GM13976 (cell line): Measurements from ENCODE around the gene DHDH.

ENCODE experiments used
- DNase-seq: peaks from one replicate; pipeline ENCODE4 v3.0.0; 2012; ENCODE audit warnings: low spot score
- CTCF ChIP-seq: IDR thresholded peaks from 2 replicates; pipeline ENCODE4 v1.5.1; 2012; ENCODE audit warnings: borderline replicate concordance, mild to moderate bottlenecking; ENCODE audit not compliant: insufficient read depth; ENCODE audit errors: extremely low read depth, missing control alignments, control extremely low read depth
- in situ Hi-C: fragments of 300-500 bp; cut with MboI; formaldehyde crosslinking; loops from one replicate; pipeline ENCODE4 v1.12.0; 2022; ENCODE audit warnings: low sequenced_read_pairs, mixed read lengths, inconsistent platforms; ENCODE audit not compliant: unreplicated experiment

Gene DHDH

GRCh38 chr19:48943081-48943480, 9.6 kb downstream of the DHDH start:
- TF ChIP-seq CTCF = no peak
- DNase-seq = no peak
- in situ Hi-C loops = no loop called here

GRCh38 chr19:48945415-48945814, 11.9 kb downstream of the DHDH start:
- TF ChIP-seq CTCF = no peak
- in situ Hi-C loops = no loop called here
- DNase-seq = no peak

GRCh38 chr19:48945817-48946216, 12.3 kb downstream of the DHDH start:
- in situ Hi-C loops = no loop called here
- no peak for TF ChIP-seq CTCF
- DNase-seq = no peak

GRCh38 chr19:48946463-48947257, 13.2 kb downstream of the DHDH start:
- peak; percentile 7 for DNase-seq
- in situ Hi-C loops = no loop called here
- no peak for TF ChIP-seq CTCF

- TF ChIP-seq CTCF = no peak
- no peak for DNase-seq
- in situ Hi-C loops = no loop called here
These were observed 13.7 kb downstream of the DHDH start for GRCh38 chr19:48947258-48947542.

GRCh38 chr19:48950159-48950558, 16.7 kb downstream of the DHDH start:
- in situ Hi-C loops = no loop called here
- TF ChIP-seq CTCF = no peak
- DNase-seq = no peak
